ENCODE results near the gene CDH8.

- TF ChIP-seq CTCF (IDR thresholded peaks at IDR 0.05) (no peak), RAD21 (IDR thresholded peaks at IDR 0.05; ENCODE audit: low read length) (no peak), RFX5 (IDR thresholded peaks at IDR 0.05; ENCODE audit: low read length) (no peak), CHD2 (IDR thresholded peaks at IDR 0.05; ENCODE audit: low read length, partially characterized antibody) (no peak), YY1 (IDR thresholded peaks at IDR 0.05; ENCODE audit: low read depth) (no peak), EP300 (IDR thresholded peaks at IDR 0.05; ENCODE audit: borderline replicate concordance in 1 of 2, low read depth in 1 of 2, low read length in 1 of 2) (no peak), EZH2phosphoT487 (IDR thresholded peaks at IDR 0.05; ENCODE audit: borderline replicate concordance, low read depth) (no peak), JUND (IDR thresholded peaks at IDR 0.05) (no peak), ZBTB33 (IDR thresholded peaks at IDR 0.05; ENCODE audit: borderline replicate concordance, low read depth) (no peak), FOXJ3 (CRISPR knock-in tag; IDR thresholded peaks at IDR 0.05) (no peak)
Measured at GRCh38 chr16:61730997-61731396, 305.2 kb downstream of the CDH8 start.

Measured in SK-N-SH (cell line).